Stimulated activated CD4-positive, alpha-beta T cell treated with anti-CD3 and anti-CD28 coated beads, TNF-alpha, amount 100 ng/mL, for 4 hours (primary cell): ENCODE results near the gene CLEC4F.
A peak's percentile ranks its signal among the peaks of the same experiment; 100 is the strongest.

ENCODE experiments used
- DNase-seq, 3 experiments: peaks; one replicate each; pipeline ENCODE4 v3.0.0-alpha.2; 2020; ENCODE audit warnings: low read depth in 3 of 3

The CLEC4F gene

DNA sequence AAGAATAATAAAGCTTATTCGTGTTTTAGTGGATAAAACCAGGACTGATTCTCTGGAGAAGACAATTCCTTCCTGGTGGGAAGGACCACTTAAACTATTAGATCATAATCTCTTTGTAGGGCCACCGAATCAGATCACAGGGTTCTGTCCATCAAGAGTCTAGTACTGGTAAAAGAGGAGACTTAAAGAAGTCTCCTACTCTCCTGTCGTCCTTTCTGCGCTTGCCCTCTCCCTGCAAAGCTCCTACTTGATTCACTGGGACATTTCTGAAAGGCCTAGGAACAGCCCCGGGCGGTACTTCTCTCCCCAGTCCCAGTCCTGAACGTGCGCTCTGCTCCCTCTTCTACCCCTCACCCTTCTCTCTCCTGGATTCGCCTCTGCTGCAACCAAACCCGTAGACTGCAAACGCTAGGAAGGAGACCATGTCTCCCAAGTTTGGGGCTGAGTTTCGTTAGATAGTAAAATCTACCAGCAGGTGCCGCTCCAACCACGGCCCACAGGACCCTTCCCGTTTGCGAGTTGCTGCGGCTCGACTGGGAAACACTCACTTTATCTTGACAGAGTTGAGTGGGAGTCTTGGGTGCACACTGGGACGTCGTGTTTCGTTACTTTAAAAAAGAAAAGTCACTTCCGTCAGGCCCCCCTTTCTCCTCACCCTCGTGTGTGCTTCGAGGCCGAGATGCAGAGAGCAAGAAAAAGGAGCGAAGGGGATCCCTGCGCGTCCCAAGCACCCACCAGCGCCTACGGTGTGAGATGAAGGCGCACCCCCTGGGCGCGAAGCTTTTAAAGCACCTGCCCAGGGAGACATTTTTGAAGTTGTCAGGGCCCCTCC lies 30.9 kb downstream of the CLEC4F start:
- peak; percentile 44 to 52 (median 51) for DNase-seq

DNA sequence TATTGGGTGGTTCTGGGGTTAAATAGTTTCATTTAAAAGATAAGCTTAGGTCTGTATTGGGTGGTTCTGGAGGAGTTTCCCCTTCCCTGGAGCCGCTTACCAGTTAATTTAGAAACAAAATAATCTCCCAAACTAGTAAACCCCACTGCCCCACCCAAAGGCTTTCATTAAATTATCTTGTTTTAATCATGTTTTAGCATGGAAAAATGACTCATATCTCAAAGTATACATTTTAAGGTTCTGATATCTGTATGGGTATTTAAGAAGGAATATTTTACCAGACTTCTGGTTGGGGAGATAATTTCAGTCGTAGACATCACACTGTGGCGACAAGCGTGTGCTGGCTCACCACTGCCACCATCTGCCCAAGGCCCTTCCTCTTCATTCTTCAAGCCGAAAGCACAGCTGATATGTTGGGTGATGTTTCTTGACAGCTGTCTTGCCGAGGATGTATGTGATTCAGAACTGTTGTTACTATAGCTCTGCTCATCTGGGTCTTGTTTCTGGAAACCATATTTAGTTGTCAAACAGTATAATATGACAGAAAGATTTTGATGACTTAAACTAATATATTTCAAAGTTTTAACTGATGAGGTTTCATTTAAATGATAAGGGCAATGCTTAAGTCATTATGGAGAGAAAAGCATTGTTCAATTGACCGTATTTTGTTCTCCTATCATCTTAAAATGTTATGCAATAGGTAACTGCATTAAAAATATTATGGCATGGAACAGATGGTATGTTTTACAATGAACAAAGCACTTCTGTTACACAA lies 35.1 kb downstream of the CLEC4F start:
- DNase-seq, result peak in 1 of 3 experiments; percentile 16

- DNase-seq, result no peak
Observed at GRCh38 chr2:70784320-70784719, 36.1 kb downstream of the CLEC4F start.

DNA sequence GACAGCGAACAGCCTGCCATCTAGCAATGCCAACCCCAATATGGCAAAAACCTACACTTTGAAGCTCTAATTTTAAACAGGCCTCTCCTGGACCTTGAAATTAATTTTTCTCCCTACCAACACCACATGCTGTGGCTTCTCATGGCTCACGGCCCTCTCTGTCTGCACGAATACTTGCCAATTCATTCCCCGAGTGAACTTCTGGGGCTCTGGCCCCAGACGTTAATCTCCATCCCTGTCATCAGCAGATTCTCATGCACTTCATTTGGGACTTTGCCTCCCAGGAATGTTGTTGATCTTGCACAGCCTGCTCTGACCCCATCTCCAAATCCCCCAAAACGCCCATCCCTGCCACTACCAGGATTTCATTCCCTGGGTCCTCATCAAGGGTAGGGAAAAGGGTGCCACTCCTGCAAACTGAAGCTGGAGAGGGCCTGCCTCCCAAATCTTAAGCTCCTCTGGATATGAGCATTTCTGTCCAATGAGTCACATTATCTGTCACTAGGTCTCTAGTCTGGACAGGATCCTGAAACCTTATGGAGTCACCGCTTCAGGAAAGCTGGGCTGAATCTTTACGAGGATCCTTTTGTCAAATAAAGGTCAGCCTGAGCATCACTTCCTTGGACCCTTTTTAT lies 40.4 kb downstream of the CLEC4F start:
- DNase-seq, result no peak

DNA sequence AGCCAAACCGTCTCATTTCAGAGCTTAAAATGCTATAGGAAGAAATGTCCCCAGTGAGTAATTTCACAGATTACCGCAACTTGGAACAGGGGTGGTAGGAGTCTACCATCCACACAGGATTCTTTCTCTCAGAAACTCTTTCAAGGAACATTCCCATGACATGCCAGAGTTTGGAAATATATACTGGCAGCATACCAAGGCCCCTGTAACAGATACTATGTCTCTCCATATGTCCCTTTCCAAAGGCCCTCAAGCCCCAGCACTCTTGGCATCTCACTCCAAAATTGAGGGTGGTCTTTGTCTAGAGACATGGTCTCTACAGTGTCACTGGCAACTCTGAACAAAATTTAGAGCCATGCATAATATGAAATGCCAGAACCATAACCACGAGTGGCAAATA lies 40.9 kb downstream of the CLEC4F start:
- no peak for DNase-seq

DNA sequence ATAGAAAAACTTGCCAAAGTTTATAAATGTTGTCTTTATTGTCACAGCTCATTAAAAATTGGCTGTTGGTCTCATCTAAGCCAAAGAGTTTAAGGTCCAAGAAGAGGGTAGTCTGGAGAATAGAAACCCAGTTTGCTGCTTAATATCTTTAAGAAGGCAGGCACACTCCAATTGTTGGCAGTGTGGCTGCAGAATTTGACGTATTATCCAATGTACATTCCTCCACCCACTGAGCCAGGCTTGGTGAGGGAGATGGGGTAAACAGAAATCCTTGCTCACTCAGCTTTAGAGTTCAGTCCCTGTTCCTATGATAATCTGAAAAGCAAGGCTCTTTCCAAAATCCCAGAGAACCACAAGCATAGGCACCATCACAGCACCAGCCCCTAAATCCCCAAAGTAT lies 41.7 kb downstream of the CLEC4F start:
- DNase-seq, result no peak

DNA sequence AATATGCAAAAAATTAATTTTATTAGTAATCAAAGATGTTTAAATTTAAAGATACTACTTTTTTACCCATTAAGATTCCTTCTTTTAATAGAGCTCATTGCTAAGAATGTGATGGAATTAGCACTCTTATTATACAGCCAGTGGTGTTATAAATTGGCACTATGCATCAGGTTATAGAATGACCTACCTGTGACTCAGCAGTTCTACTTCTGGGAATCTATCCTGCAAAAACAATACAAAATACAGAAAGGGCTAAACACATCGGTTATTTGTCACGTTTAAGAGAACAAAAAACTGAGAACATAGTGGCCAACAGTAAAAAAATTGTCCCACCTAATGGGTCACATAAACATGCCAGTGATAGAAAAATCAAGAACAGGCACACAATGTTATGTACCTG lies 42.9 kb downstream of the CLEC4F start:
- no peak for DNase-seq

- DNase-seq, result no peak
Observed at GRCh38 chr2:70776266-70776665, 44.1 kb downstream of the CLEC4F start.

GRCh38 chr2:70775141-70775540 lies 45.3 kb downstream of the CLEC4F start:
- no peak for DNase-seq

DNA sequence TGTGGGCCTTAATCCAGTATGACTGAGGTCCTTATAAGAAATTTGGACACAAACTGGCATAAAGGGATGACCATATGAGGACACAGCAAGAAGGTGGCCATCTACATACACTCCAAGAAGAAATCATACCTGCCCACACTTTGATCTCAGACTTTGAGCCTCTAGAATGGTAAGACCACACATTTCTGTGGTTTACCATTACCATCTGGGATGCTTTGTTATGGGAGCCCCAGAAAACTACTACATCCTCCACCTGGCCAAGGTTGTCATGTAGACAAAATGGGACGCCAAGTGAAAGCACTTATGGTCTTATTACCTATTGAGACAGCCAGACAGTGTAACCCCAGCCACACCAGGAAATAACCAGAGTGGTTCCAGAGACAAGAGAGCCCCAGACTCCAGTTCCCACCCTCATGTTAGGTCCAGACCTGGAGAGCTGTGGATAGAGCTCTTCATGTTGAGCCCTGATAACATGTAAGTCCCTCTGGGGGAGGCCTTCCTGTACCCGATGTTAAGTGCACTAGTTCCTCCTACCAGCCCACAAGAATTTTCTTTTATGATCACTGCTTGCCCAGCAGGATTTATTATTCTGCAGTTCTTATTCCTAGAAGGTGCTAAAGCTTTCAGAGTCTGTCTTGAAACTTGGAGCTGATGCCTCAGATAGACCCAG lies 47.8 kb downstream of the CLEC4F start:
- DNase-seq, result no peak

DNA sequence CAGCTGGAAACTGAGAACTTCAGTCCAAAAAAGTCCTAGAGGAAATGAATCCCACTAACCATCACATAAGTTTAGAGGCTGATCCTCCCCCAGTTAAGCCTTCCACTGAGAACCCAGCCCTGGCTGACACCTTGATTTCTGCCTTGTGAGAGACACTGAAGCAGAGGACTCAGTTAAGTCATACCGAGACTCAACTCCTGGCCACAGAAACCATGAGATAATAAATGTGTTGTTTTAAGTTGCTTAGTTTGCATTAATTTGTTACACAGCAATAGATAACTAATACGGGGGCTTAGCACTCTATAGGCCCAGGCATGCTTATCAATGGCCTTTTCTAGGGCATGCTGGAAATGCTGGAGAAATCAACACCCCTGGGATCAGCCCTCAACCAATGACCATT lies 49.0 kb downstream of the CLEC4F start:
- DNase-seq, result no peak

- DNase-seq, result no peak
Observed at GRCh38 chr2:70769450-70769849, 50.9 kb downstream of the CLEC4F start.

DNA sequence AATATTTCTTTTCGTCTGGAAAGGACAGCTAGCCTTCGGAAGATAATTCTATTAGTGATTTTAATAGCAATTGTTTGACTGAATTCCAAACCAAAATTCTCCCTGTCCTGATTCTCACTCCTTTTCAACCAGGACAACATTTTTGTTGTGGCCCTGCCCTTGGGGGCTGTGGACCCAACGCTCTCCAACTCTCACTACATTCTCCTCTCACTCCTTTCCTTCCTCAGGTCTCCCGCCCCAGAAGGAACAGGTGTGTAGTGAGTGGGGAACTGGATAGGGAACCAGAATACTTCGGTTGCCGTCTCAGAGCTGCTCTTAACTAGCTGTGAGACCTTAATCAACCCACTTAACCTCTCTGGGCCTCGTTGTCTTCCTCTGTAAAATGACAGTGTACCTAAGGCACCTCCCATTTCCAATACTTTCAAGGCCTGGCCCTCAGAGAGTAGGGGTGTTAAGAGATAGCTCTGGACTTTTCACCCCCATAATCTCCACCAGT lies 51.8 kb downstream of the CLEC4F start:
- no peak for DNase-seq

- DNase-seq, result peak in 2 of 3 experiments; percentile 13 to 20
Observed at GRCh38 chr2:70767699-70768589, 52.5 kb downstream of the CLEC4F start, which contains the start of gene ADD2. Gene ADD2, minus strand, starts transcription at chr2:70768200. Its CDS starts 61,792 bp downstream, at chr2:70706408.

DNA sequence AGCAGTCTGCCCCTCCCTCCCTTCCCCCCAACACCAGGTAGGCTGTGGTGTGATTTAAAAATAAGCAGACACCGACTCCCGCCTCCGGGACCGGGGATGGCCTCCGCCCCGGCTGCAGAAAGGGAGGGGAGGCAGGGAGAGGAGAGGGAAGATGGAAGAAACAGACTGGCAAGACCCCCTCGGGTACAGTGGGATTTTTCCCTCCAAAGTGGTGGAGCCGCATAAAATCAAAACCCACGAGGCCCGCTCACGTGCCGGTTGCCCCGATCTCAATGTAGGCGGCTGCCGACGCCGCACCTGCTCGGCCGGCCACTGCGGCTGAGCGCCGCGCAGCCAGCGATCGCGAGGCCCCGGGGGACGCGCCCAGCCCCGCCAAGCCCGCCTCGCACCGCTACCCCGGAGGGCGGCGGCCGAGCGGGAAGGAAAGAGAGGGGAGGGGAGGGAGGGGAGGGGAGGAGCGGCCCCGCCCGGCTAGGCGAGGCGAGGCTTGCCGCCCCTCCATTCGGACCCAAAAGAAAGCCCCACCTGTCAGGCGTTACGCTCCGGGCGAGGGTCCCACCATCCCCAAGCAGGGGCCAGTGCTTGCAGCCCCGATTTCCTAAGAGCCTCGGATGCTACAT lies 53.2 kb downstream of the CLEC4F start:
- no peak for DNase-seq

DNA sequence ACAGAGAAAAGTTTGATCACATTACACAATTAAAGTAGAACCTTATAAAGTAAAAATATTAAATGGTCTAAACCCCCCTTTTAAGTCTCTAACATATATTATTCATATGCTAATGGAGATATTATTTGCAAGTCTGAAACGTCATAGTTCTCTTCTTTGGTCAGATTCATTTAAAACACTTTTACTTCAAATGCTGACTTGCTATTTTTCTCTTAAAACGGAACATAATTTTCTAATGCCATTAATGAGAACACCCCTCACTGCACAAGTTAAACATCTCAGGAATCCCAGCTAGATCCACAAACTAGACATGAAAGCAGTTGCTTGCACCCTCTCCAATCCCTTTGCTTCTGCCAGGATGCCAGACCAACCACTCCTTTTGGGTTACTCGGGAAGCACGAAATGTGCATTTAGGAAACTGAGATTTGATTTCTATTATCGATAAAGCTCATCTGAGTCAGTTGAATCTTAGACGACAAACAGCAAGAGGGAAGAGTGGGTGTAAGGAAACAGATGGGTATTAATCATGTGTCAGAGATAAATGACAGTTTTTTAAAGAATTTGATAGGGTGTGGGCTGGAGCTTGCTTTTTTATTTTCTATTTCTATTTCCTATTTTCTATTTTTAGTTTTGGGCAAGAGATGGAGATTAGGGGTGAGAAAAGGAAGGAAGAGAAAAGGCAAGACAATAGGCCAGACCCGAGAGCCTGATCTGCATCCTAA lies 53.9 kb downstream of the CLEC4F start:
- DNase-seq, result no peak

DNA sequence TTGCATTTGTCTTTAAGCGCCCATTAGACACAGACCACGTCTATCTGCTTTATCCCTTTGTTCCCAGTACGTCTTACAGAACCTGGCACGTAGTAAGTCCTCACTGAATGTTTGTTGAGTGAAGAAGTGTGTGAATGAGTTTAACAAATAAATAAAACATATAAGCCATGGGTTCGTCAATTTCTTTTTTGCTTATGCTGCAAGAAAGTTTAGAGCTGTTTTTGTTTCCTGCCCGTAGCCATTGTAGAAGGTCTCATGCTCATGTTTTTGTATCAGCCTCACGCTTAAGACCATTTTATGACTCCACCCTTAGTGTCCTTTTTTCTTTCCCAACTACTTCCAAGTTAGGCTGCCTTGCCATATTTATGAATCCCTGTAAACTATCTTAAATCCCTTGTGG lies 54.9 kb downstream of the CLEC4F start:
- DNase-seq, result no peak

DNA sequence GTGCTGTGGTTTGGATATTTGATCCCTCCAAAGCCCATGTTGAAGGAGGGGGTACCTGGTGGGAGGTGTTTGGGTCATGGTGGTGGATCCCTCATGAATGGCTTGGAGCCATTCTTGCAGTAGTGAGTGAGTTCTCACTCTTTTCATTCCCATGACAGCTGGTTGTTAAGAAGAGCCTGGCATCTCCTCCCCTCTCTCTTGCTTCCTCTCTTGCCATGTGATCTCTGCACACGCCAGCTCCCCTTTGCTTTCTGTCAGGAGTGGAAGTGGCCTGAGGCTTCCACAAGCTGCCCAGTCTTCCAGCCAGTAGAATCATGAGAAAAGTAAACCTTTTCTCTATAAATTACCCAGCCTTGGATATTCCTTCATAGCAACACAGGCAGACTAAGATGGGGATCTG lies 61.0 kb downstream of the CLEC4F start:
- DNase-seq, result no peak
